H1 (cell line): ENCODE results near the gene SPTLC3. TPM values are rescaled to one million over a fixed set of nuclear protein-coding genes. Genes with fewer than 3 reads are reported as not detected.

ENCODE experiments used
- CTCF ChIA-PET: fragments of 300-600 bp; sonication (Branson Sonifier 250); formaldehyde crosslinking; loops from one replicate; lab custom pipeline; 2021; ENCODE audit not compliant: partially characterized antibody; lab: Charles Lee
- POLR2A ChIA-PET: fragments of 300-600 bp; sonication (Branson Sonifier 250); formaldehyde crosslinking; loops from one replicate; lab custom pipeline; 2021; ENCODE audit warnings: inconsistent platforms; ENCODE audit not compliant: partially characterized antibody; lab: Charles Lee
- DNase-seq, 2 experiments: peaks; one replicate each; pipeline versions ENCODE4 v3.0.0 to v3.0.0-alpha.2; 2010 to 2022; ENCODE audit warnings: low spot score in 2 of 2, low read depth in 1 of 2, mixed read lengths in 1 of 2
- FAIRE-seq: peaks from 2 replicates; lab custom pipeline; 2011; peaks lifted over from hg19 to GRCh38; lab: Jason Lieb, UNC
- H2AFZ ChIP-seq: 2 replicates; pipeline ENCODE4 v1.8.1; 2012; ENCODE audit warnings: low read length, inconsistent platforms
- H2AK5ac ChIP-seq: 2 replicates; pipeline ENCODE4 v1.6.1; 2013; ENCODE audit warnings: low read depth, low read length
- H2BK120ac ChIP-seq: replicated peaks from 2 replicates; pipeline ENCODE3; 2013; ENCODE audit warnings: low read depth, low read length, inconsistent platforms
- H2BK12ac ChIP-seq: 2 replicates; pipeline ENCODE4 v1.6.1; 2013; ENCODE audit warnings: low read depth, low read length
- H2BK15ac ChIP-seq: 2 replicates; pipeline ENCODE4 v1.6.1; 2013; ENCODE audit warnings: low read length
- H2BK20ac ChIP-seq: 2 replicates; pipeline ENCODE4 v1.6.1; 2013; ENCODE audit warnings: low read length
- H2BK5ac ChIP-seq: 2 replicates; pipeline ENCODE4 v1.6.1; 2013; ENCODE audit warnings: low read depth, low read length
- H3K14ac ChIP-seq: 2 replicates; pipeline ENCODE4 v1.6.1; 2013; ENCODE audit warnings: inconsistent platforms; ENCODE audit not compliant: insufficient read length
- H3K18ac ChIP-seq: 2 replicates; pipeline ENCODE4 v1.6.1; 2013; ENCODE audit warnings: low read length; ENCODE audit errors: extremely low read depth
- H3K23ac ChIP-seq: 2 replicates; pipeline ENCODE4 v1.6.1; 2013; ENCODE audit warnings: inconsistent platforms; ENCODE audit not compliant: insufficient read length
- H3K23me2 ChIP-seq: 2 replicates; pipeline ENCODE4 v1.6.1; 2013; ENCODE audit warnings: low read depth, low read length
- H3K27ac ChIP-seq: 2 replicates; pipeline ENCODE4 v1.6.1; 2011; ENCODE audit warnings: low read depth, low read length, inconsistent platforms
- H3K27me3 ChIP-seq, 4 experiments: replicated peaks in 1 of 4; 1 replicate in 1 of 4; 2 replicates in 3 of 4; pipeline versions ENCODE4 v1.6.1 to v1.8.1; 2011 to 2013; ENCODE audit warnings: low read length in 3 of 4, mild to moderate bottlenecking in 3 of 4, inconsistent platforms in 2 of 4, mixed read lengths in 2 of 4, moderate library complexity in 1 of 4; ENCODE audit not compliant: control insufficient read depth in 3 of 4, insufficient read depth in 3 of 4; ENCODE audit errors: extremely low read depth in 1 of 4
- H3K36me3 ChIP-seq, 4 experiments: 2 replicates each; pipeline versions ENCODE4 v1.6.1 to v1.8.1; 2011 to 2013; ENCODE audit warnings: mild to moderate bottlenecking in 4 of 4, low read length in 3 of 4, moderate library complexity in 2 of 4, control low read depth in 1 of 4, inconsistent platforms in 1 of 4; ENCODE audit not compliant: insufficient read depth in 4 of 4, control insufficient read depth in 2 of 4
- H3K4ac ChIP-seq: replicated peaks from 2 replicates; pipeline ENCODE3; 2013; ENCODE audit warnings: low read length, low read depth, mixed read lengths, inconsistent platforms; ENCODE audit not compliant: insufficient read length
- H3K4me1 ChIP-seq, 4 experiments: replicated peaks in 1 of 4; 1 replicate in 1 of 4; 2 replicates in 3 of 4; pipeline versions ENCODE4 v1.6.1 to v1.8.1; 2011 to 2013; ENCODE audit warnings: low read length in 3 of 4, inconsistent platforms in 2 of 4, mixed read lengths in 1 of 4; ENCODE audit not compliant: insufficient read depth in 4 of 4, control insufficient read depth in 3 of 4
- H3K4me2 ChIP-seq, 2 experiments: 2 replicates each; pipeline versions ENCODE4 v1.6.1 to v1.8.1; 2011 to 2013; ENCODE audit warnings: low read depth in 2 of 2, low read length in 2 of 2, control low read depth in 1 of 2, inconsistent platforms in 1 of 2, mild to moderate bottlenecking in 1 of 2; ENCODE audit not compliant: insufficient read depth in 1 of 2
- H3K4me3 ChIP-seq, 4 experiments: fragments of 200-600, 300-600 bp in 1 of 4; sonication (generic), shearing (Covaris generic), sonication (Bioruptor Twin) in 1 of 4; 2 replicates each; pipeline versions ENCODE4 v1.5.1 to v1.8.1; 2011 to 2016; ENCODE audit warnings: low read length in 4 of 4, low read depth in 3 of 4, control low read depth in 2 of 4, inconsistent platforms in 2 of 4, mild to moderate bottlenecking in 2 of 4, mixed read lengths in 1 of 4, moderate library complexity in 1 of 4; ENCODE audit not compliant: insufficient read depth in 2 of 4; ENCODE audit errors: extremely low read depth in 1 of 4
- H3K56ac ChIP-seq: replicated peaks from 2 replicates; pipeline ENCODE3; 2013; ENCODE audit warnings: low read depth, mild to moderate bottlenecking, mixed read lengths, low read length, inconsistent platforms; ENCODE audit not compliant: insufficient read length
- H3K79me1 ChIP-seq: 2 replicates; pipeline ENCODE4 v1.6.1; 2013; ENCODE audit warnings: low read depth, low read length, control low read depth
- H3K79me2 ChIP-seq, 2 experiments: 2 replicates each; pipeline versions ENCODE4 v1.6.1 to v1.8.1; 2012 to 2013; ENCODE audit warnings: low read length in 2 of 2, mild to moderate bottlenecking in 2 of 2, inconsistent platforms in 1 of 2; ENCODE audit not compliant: insufficient read depth in 2 of 2, control insufficient read depth in 1 of 2
- H3K9ac ChIP-seq, 4 experiments: replicated peaks in 1 of 4; 1 replicate in 1 of 4; 2 replicates in 3 of 4; pipeline versions ENCODE4 v1.6.1 to v1.8.1; 2011 to 2013; ENCODE audit warnings: low read depth in 3 of 4, low read length in 3 of 4, control low read depth in 2 of 4, mild to moderate bottlenecking in 2 of 4, moderate library complexity in 2 of 4, inconsistent platforms in 1 of 4; ENCODE audit errors: extremely low read depth in 1 of 4
- H3K9me3 ChIP-seq, 2 experiments: 2 replicates each; pipeline versions ENCODE4 v1.6.1 to v1.8.1; 2012 to 2013; ENCODE audit warnings: mild to moderate bottlenecking in 2 of 2, moderate library complexity in 2 of 2, control low read depth in 1 of 2, inconsistent platforms in 1 of 2, low read depth in 1 of 2, low read length in 1 of 2, mixed read lengths in 1 of 2; ENCODE audit not compliant: insufficient read depth in 2 of 2
- H4K20me1 ChIP-seq, 2 experiments: replicated peaks in 1 of 2; 2 replicates each; pipeline versions ENCODE3 to v1.8.1; 2011 to 2013; ENCODE audit warnings: inconsistent platforms in 2 of 2, low read length in 2 of 2, mild to moderate bottlenecking in 1 of 2; ENCODE audit not compliant: insufficient read depth in 2 of 2, control insufficient read depth in 1 of 2
- H4K5ac ChIP-seq: 2 replicates; pipeline ENCODE4 v1.6.1; 2013; ENCODE audit warnings: low read length, low read depth, mixed read lengths, inconsistent platforms; ENCODE audit not compliant: insufficient read length
- H4K8ac ChIP-seq: 2 replicates; pipeline ENCODE4 v1.8.0; 2013; ENCODE audit warnings: mild to moderate bottlenecking, moderate library complexity, low read length, inconsistent platforms; ENCODE audit not compliant: insufficient read depth; ENCODE audit errors: extremely low read depth
- H4K91ac ChIP-seq: replicated peaks from 2 replicates; pipeline ENCODE3; 2013; ENCODE audit warnings: low read length, mixed read lengths, inconsistent platforms; ENCODE audit not compliant: insufficient read length
- CHD2 ChIP-seq: IDR thresholded peaks from 2 replicates; pipeline ENCODE4 v1.6.1; 2012; ENCODE audit warnings: low read length, improper control_type of control experiment
- RBBP5 ChIP-seq: IDR thresholded peaks from 2 replicates; pipeline ENCODE4 v1.7.1; 2012; ENCODE audit warnings: low read depth, mild to moderate bottlenecking, inconsistent platforms, low read length, moderate library complexity, borderline replicate concordance
- SRF ChIP-seq: IDR thresholded peaks from 2 replicates; pipeline ENCODE4 v1.6.1; 2011; ENCODE audit warnings: mild to moderate bottlenecking, low read depth, low read length, moderate library complexity
- WGBS, 2 experiments: shearing (Covaris generic) in 1 of 2; methylation state at CpG; one replicate each; pipeline versions ENCODE4 v1.1.6 to v1.1.7; 2013 to 2015; ENCODE audit warnings: low lambda C conversion rate in 2 of 2, mixed read lengths in 2 of 2, inconsistent platforms in 1 of 2, low coverage in 1 of 2, missing lambda C conversion rate in 1 of 2; ENCODE audit not compliant: insufficient replicate concordance in 2 of 2, insufficient coverage in 1 of 2, insufficient read length in 1 of 2; ENCODE audit errors: extremely low coverage in 1 of 2, missing lambda C conversion rate in 1 of 2; 5-methylcytosine and 5-hydroxymethylcytosine counted together
- polyA plus RNA-seq, 7 experiments: library from polyadenylated mRNA; depleted of rRNA in 3 of 7; stranded (reverse) in 5 of 7; unstranded in 2 of 7; fragments of >200 nt in 5 of 7; fragments of 200-250 nt in 2 of 7; gene quantifications; 1 replicate in 5 of 7; 2 replicates in 1 of 7; 4 replicates in 1 of 7; pipeline versions ENCODE4 v1.2.1 to v1.2.3, GENCODE V29; 2011 to 2013; ENCODE audit warnings: missing spikeins in 2 of 7, mixed read lengths in 2 of 7
- total RNA-seq: library from RNA; stranded (reverse); fragmentation: NEBNext Ultra II Directional; extraction: Animal tissue kit (Norgen Biotek cat#: 25700); gene quantifications from 2 replicates; pipeline ENCODE4 v1.2.1, GENCODE V29; 2021

SPTLC3 gene
- total and polyA plus RNA-seq, 2 of the 8 experiments (the other 6 are each of a cell fraction or from before 2014, with no cell fraction given), result 0.23 to 0.82 TPM

DNA sequence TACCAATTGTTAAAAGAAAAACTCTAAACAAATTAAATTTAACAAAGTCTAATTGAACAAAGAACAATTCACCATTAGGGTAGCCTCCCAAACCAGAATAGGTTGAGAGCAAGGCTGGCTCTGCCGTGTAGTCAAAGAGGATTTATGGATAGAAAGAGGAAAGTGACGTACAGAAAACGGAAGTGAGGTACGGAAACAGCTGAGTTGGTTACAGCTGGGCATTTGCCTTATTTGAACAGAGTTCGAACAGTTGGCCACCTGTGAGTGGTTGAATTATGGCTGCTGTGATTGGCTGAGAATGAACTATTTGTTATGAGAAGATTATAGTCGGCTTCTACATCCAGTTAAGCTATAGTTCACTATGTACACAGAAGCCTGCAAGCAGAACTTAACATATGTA lies 193.8 kb downstream of the SPTLC3 start:
- no peak overlapping the region for H3K4ac ChIP-seq
- no peak overlapping the region for H4K8ac ChIP-seq
- no peak overlapping the region for H3K27ac ChIP-seq
- TF ChIP-seq CHD2 (no peak), RBBP5 (no peak), SRF (no peak)
- peaks cover 4% of the 10 kb centered on the region for H3K23me2 ChIP-seq
- no peak overlapping the region for H3K56ac ChIP-seq
- H3K79me1 ChIP-seq, result no peaks in the 10 kb centered on the region
- H4K5ac ChIP-seq, result no peak overlapping the region
- H3K4me2 ChIP-seq, result no peak overlapping the region
- no peaks in the 10 kb centered on the region for H3K79me2 ChIP-seq
- no peaks in the 10 kb centered on the region for H3K9me3 ChIP-seq
- no peak overlapping the region for H3K18ac ChIP-seq
- no peaks in the 10 kb centered on the region for H3K36me3 ChIP-seq
- H3K23ac ChIP-seq, result no peak overlapping the region
- no peak overlapping the region for H4K91ac ChIP-seq
- H2BK120ac ChIP-seq, result no peak overlapping the region
- no peak for FAIRE-seq
- H3K14ac ChIP-seq, result no peak overlapping the region
- 83% methylated on average over 6 of the region's 6 CpGs; no CpG with 5 or more reads in 1 of the 2 experiments for WGBS, 2 experiments
- H2BK5ac ChIP-seq, result no peak overlapping the region
- DNase-seq, result no peak
- POLR2A ChIA-PET, result no interaction called here
- H2AK5ac ChIP-seq, result no peak overlapping the region
- H2BK15ac ChIP-seq, result no peak overlapping the region
- no peak overlapping the region for H3K4me3 ChIP-seq
- H2AFZ ChIP-seq, result no peak overlapping the region
- CTCF ChIA-PET, result interaction anchor here (0.9 to 2.4 kb wide), 4 partner anchors 11 to 84 kb away, joined by 3 to 6 read pairs (median 6); no protein-coding TSS in a partner anchor
- no peak overlapping the region for H2BK12ac ChIP-seq
- no peaks in the 10 kb centered on the region for H4K20me1 ChIP-seq
- no peaks in the 10 kb centered on the region for H3K27me3 ChIP-seq
- peaks cover 2 to 10% (median 4%) of the 10 kb centered on the region in 4 experiments; a peak in 5 of 7 replicates for H3K4me1 ChIP-seq
- H2BK20ac ChIP-seq, result no peak overlapping the region
- H3K9ac ChIP-seq, result no peak overlapping the region
